SKM-1 (cell line): ENCODE measurements around the gene FAHD2A.
"Not testable (repeated sequence)": the region's sequence is repeated elsewhere in the genome, so short reads cannot be mapped to it uniquely, and the experiment has no call there.

ENCODE experiments used
- DNase-seq: peaks from one replicate; lab custom pipeline; 2025; ENCODE audit not compliant: unreplicated experiment; lab: John Stamatoyannopoulos, UW

FAHD2A gene, protein sequence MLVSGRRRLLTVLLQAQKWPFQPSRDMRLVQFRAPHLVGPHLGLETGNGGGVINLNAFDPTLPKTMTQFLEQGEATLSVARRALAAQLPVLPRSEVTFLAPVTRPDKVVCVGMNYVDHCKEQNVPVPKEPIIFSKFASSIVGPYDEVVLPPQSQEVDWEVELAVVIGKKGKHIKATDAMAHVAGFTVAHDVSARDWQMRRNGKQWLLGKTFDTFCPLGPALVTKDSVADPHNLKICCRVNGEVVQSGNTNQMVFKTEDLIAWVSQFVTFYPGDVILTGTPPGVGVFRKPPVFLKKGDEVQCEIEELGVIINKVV

DNA sequence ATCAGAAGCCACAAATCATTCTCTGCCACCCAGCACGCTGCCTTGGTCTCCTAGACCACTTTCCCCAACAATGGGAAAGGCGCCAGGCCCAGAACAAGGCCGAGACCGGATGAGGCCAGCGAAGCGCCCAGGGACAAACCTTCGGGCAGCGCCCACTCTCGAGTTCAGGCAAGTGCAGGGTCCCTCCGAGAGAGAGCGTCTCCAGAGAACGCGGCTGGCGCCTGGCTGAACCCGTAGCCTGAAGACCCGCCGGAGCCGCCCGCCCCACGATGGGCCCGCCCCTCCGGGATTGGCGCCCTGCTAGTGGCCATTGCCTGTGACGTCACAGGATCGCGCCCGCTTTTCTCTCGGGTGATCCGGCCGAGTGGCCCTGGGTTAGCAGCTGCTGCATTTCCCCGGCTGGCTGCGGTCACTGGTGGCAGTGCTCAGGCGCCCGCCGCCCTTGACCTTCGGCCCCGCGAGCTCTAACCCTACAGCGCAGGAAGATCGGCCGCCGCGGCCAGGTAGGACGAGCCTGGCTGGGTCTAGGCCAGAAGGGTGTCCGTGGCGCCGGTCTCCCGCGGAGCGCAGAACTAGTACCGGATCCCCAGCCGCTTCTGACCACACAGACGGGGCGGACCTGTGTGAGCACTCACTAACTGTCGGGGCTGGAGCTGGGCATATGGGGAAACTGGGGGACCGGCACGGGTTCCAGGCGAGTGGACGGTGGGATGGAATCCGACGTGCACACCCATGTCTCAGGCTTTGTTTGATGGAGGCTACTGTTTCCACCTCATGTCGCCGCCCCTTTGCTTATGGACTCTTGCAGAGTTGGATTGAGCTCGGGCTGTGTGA is at the start of gene FAHD2A:
Gene FAHD2A (plus strand): TSS at position 339 of the 834 bp plus-strand sequence. CDS start 2,851 bp downstream, outside the sequence.
- peak; percentile 71 for DNase-seq

DNA sequence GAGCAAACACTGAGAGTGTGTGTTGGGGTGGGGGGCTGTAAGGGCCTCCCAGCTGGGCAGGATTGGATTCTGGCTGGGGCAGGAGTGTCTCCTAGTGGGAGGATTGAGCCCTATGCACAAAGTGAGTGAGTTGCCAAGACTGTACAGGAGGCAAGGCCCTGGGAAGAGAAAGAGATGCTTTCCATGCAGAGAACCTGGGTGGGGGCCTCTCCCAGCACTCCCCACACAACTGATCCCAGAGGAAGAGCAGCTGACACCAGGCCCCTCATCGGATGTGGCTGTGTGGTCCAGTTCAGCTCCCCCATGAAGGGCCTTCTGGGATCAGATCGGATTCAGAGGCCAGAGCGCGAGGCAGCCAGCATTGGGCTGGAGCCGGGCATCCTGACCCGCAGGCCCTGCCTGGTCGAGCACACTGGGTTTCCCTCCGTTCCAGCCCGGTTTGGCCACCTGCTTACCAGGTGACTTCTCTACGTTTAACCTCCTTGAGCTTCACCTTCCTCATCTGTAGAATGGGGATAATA is 49.4 kb upstream of the FAHD2A start:
- no peak for DNase-seq

DNA sequence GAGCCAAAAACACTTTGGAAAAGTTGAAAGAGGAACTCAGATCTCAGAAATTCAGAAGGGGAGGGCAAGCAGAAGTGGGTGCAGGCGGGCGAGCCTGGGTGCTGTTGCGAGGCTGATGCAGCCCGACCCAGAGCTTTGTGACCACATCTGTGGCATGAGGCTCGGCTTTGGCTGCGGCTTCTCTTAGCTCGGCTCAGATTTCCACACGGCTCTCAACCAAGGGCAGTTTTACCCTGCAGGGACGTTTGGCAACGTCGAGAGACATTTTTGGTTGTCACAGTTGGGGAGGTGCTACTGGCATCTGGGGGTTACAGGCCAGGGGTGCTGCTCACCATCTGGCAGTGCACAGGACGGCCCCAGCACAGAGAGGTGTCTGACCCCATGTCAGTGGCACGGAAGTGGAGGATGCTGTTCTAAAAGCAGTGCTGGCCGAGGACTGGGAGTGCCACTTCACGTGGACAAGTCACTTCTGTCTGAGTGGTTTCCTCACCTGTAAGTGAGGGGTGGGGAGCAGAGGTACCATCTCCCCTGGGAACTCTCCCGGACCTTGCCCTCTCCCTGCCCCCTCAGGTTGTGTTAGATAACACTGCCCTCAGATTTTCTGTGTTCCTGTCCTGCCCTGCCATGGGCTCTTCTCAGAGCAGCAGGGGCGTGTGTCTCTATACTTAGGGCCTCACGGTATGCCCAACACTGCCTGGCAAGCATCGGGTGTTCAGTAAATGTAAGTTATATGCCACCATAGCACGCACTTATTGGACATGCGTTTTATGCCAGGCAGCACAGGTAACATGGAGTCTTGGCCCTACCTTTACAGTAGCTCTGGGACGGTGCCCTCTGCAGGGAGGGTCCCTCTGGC is 48.7 kb upstream of the FAHD2A start:
- peak; percentile 66 for DNase-seq

DNA sequence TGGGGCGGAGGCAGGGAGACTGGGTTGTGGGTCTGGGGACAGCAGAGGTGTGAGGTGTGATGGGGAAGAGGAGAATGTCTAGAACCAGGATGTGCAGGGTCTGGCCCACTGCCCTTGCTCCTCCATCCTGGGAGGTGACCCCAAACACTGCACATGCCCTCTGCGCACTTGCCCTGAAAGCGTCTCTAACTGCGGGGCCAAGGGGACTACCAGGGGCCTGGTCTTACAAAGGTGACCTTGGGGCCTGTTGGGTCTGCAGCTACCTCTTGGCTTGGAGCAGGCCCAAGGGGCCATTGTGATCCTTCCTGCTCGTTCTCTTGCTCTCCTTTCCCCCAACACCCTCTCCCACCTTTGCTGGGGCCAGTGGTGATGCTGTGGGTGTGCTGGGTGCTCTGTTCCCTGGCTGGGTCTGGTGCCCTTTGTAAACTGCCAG is 48.0 kb upstream of the FAHD2A start:
- no peak for DNase-seq

DNA sequence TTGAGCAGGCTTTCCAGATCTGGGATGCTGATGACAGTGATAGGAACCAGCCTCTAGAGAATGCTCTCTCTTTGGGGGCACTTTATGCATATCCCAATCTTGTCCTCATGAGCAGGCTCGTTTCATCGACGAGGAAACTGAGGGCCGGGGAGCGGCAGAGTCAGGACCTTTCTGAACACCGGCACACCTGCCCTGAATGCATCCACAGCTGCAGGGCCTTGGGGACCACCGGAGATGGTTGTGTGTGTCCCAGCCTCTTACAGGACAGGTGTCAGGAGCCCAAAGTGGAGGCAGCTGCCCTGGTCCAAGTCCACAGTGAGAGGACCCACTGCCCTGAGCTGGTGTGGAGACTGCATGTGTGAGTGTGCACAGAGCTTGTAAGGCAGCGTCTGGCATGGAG is 47.6 kb upstream of the FAHD2A start:
- no peak for DNase-seq

DNA sequence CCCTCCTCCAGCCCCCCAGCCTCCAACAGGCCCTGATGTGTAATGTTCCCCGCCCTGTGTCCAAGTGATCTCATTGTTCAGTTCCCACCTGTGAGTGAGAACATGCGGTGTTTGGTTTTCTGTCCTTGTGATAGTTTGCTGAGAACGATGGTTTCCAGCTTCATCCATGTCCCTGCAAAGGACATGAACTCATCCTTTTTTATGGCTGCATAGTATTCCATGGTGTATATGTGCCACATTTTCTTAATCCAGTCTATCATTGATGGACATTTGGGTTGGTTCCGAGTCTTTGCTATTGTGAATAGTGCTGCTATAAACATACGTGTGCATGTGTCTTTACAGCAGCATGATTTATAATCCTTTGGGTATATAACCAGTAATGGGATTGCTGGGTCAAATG is 47.0 kb upstream of the FAHD2A start:
- not testable (repeated sequence) for DNase-seq

DNA sequence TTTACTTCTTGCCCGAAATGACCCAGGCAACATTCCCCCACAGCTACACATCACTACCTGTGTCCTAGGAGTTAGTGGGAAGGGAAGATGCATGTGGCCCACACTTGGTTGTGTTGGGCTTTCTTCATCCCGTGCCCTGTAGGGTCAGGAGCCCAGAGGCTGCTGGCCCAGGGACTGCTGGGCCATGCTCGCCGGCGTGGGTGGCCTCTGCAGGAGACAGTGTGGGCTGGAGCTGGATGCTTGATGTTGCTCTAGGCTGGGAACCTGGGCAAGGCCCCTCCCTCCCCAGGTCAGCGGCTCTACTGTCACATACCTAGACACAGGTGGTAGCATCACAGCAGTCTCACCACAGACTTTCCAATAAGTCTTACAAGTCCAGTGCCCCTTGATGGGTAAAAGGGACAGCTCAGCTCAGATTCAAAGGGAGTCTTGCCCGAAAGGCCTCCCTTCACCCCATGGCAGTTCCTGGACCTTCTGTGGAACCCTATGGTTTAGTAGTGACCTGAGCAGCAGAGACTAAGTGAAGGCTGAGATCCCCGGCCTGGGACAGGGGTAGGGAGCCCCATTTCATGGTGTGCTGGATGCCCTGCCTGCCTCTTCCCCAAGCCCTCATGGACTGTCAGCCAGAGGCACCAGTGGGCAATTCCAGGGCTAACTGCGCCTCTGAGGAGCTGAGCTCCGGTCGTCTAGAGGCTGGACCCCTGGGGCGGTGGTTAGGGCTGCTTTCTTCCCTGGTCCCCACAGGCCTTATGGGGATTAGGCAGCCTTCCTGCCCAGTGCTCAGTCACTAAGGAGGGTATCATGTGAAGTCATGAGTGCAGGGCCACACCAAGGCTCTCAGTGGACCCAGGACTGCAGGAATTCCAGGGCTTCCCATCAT is 45.4 kb upstream of the FAHD2A start:
- no peak for DNase-seq

DNA sequence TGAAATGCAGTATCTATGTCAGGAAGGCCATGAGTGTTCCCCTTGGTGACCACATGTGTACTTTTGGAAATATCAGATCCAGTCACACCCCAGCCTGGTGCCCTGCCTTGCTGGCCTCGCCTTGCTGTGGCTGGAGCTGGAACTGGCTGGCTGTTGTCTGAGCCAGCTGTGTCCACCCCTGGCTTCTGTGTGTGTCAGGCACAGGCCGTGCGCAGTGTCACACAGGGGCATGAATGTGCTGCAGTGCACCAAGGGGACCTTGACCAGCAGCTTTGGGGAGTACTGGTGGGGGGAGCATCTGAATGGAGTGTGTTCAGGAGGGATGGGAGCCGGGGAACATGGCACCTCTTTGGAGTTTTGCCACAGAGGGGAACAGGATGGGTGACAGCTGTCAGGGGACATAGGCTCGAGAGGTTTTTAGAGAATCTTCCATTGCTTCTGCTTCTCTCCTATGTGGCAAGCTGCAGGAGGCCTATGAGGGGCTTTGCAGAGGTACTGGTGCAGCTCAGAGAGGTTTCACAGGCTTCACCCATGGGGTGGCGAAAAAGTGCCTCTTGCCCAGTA is 44.7 kb upstream of the FAHD2A start:
- DNase-seq: no peak

DNA sequence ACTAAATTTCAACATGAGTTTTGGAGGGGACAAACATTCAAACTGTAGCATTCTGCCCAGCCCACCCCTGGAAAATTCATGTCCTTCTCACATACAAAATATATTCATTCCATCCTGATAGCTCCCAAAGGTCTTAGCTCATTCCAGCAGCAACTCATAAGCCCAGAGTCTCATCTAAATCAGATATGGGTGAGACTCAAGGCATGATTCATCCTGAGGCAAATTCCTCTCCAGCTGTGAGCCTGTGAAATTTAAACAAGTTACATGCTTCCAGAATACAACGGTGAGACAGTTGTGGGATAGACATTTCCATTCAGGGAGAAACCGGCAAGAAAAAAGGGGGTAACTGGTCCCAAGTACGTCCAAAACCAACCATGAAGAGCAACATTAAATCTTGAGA is 43.5 kb upstream of the FAHD2A start:
- DNase-seq: no peak

DNA sequence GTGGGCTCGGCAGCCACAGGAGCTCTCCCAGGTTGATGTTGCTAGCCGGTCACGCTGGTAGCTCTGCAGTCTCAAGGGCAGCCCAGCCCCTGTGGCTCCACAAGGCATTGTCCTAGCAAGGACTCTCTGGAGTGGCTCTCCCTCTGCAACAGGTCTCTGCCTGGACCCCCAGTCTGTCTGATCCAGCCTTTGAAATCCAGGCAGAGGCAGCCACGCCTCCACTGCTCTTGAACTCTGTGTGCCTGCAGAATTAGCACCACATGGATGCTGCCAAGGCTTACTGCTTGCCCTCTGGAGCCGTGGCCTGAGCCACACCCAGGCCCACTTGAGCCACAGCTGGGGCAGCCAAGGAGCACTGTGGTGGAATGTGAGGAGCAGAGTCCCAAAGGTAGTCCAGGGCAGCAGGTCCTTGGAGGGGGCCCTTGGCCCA is 43.0 kb upstream of the FAHD2A start:
- no peak for DNase-seq

DNA sequence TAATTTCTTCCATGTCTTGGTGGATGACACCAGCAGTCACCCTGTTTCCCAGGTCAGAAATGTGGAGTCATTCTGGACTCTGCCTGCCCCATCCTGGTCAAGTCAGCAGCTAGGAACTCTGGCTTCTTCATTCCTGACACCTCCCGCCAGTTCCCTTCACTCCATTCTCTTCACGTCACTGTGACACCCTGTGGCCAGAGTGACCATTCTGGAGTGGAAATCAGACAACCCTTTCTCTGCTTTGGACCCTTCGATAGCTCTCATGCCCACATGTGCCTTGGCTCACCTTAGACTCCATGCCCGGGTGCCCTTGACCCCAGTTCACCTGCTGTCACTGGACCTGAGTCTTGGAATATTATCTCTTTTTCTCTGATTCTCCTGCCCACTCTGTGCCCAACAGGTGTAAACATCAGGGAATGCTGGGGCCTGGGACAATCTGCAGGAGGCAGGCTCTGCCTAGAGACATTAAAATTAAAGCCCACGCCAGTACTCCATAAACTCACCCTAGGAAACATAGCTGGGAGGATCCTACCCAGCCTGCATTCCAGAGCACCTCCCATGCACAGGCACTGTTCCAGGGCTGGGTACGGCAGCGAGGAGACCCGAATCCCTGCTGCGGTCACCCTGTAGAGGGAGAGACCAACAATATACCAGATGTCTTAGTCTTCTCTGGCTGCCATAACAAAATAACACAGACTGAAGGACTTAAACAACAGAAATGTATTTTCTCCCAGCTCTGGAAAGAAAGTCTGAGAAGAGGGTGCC is 41.1 kb upstream of the FAHD2A start:
- no peak for DNase-seq

DNA sequence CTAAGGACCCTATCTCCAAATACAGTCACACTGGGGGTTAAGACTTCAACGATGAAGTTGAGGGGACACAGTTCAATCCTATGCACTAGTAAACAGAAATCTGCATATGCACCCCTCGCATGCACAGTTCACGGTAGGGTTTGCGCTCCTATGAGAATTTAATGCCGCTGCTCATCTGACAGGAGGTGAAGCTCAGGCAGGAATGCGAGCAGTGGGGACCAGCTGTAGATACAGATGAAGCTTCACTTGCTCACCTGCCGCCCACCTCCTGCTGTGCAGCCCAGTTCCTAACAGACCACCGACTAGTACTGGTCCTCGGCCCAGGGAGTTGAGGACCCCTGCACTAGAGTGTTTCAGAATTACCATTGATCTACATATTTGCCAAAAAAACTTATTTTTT is 40.0 kb upstream of the FAHD2A start:
- DNase-seq: no peak

DNA sequence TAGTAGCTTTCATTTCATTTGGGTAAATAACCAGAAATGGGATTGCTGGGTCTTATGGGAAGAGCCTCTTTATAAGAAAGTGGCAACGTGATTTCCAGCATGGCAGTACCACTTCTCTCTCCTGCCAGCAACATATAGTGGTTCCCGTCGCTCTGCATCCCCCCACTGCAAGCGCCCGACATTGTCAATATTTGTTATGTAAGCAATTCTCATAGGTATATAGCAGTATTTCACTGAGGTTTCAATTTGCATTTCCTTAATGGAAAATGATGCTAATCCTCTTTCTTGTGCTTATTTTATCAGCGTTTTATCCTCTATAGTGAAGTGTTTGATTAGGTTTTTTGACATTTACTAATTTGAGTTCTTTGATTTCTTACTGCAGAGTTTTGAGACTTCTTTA is 36.0 kb upstream of the FAHD2A start:
- no peak for DNase-seq

DNA sequence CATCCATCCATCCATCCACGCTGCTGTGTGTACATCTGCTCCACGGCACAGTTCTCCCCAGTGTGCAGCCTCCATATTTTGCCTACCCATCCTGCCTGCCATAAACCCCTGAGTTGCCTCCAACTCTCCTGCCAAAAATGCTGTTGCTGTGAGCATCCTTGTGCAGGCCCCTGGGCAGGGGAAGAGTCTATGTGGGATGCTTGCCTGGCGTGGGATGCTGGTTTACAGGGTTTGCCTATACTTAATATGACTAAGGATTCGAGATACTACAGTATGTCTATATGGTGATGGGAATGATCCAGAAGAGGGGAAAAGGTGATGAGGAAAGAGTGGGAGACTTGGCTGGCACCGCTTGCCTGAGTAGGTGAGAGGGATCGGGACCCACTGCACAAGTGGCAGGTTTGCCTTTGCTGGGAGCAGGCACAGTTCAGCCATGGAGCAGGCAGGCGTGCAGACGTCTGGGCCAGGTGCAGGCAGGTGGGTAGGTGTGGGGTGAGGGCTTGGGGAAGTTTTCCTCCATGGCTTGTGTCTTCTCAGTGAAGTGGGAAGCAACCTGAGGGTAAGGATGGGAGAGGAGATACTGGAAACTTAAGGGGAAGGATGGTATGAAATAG is 30.2 kb upstream of the FAHD2A start:
- no peak for DNase-seq

DNA sequence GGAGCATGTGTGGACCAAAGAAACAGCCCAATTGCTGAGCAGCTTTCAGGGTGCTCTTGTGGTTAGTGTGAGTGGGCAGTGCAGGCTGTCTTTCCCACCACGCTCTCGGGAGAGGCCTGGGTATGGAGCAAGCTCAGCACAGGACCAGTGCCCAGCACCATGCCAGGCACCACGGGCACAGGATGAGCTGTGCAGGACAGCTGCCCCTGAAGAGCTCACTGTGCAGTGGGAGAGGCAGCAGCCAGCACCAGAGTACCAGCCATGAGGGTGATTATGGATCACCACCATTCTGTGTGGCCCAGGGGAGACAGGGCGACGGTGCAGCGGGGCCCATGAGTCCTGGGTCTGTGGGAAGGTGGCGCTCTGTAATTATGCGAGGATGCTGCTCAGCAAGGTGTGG is 29.7 kb upstream of the FAHD2A start:
- no peak for DNase-seq

DNA sequence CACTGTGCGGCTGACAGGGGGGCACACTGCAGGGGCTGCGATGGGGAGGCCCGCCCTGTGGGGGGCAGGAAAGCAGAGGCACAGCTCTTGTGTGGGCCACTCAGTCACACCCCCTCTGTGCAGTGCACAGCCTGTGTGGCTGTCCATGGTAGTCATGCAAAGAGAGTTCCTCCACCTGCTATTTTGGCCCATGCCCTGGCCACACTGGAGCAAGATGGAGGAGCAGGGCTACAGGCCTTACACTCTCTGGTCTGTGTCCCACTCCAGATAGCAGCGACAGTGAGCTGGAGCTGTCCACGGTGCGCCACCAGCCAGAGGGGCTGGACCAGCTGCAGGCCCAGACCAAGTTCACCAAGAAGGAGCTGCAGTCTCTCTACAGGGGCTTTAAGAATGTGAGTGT is 28.5 kb upstream of the FAHD2A start:
- no peak for DNase-seq

DNA sequence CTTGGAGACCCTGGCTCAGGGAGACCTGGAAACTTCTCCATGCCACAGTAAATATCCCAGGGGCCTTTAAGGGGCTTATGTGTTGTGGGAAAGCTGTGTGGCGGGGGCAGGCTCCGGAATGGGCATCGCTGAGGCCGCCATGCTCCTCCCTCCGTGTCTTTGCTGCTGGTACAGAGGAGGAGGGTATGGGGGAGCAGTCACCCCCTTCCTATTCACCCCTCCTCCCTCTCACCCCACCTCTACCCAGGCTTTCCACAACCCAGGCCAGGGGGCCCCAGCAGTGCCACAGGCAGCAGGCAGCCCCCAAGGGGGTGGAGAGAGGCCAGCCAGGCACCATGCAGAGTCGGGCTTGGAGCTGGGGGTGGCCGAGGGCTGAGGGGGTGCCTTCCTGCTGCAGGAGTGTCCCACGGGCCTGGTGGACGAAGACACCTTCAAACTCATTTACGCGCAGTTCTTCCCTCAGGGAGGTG is 28.0 kb upstream of the FAHD2A start:
- DNase-seq: no peak

DNA sequence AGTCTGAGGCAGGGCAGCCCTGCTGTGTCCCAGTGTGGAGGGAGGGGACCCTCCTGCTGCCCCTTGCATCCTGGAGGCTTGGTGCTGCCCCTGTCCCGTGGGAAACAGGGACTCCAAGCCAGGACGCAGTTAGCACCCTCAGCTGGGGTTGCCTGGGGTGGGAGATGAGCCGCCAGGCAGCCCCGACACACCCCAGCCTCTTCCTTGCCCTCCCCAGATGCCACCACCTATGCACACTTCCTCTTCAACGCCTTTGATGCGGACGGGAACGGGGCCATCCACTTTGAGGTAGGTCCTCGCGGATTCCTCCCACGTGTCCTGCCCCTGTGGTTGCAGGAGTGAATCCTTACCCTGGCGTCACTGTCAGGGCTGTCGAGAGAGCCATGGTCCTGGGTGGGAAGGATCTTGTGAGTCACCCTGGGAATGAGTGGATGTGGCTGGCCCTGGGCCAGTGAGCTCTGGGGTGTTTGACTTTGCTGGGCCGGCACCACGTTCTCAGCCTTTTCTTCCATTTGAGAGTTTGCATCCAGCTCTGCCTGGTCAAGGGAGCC is 27.5 kb upstream of the FAHD2A start:
- DNase-seq: no peak
